GM19238 (cell line): Measurements from ENCODE around the gene PRUNE2.

Experiments used
- DNase-seq: peaks from one replicate; pipeline ENCODE4 v3.0.0; 2011; ENCODE audit warnings: low spot score; ENCODE audit not compliant: insufficient read length

The PRUNE2 gene

GRCh38 chr9:76628155-76628554 lies 277.8 kb downstream of the PRUNE2 start:
- no peak for DNase-seq

DNA sequence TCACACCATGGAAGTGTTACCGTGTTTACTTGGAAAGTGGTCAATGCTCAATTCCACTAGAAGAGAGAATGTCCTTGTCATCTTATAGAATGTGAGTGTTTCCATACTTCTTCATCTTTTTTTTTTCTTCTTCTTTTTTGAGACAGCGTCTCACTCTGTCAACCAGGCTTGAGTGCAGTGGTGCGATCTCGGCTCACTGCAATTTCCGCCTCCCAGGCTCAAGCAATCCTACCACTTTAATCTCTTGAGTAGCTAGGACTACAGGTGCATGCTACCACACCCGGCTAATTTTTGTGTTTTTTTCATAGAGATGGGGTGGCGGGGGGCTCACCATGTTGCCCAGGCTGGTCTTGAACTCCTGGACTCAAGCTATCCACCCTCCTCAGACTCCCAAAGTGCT lies 278.9 kb downstream of the PRUNE2 start:
- no peak for DNase-seq

GRCh38 chr9:76626141-76626540 lies 279.8 kb downstream of the PRUNE2 start:
- DNase-seq: no peak

GRCh38 chr9:76624391-76625048 lies 281.4 kb downstream of the PRUNE2 start:
- no peak for DNase-seq

DNA sequence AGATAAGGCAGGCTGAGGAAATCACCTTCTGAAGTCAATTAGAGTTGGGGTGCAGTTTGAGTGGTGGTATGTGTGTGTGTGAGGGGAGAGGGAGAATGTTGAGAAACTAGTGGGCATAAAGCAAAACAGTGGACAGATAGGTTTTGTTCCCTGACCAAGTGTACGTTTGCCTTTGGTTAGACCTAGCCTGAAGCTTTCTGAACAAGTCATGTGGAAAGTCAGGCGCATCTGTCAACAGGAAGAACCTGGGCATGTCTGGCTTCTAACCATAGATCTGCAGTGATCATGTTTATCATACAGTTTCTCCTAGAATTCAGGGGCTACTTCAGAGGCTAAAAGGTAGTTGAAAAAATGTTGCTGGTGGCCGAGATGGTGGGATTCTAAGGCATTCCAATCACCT lies 284.9 kb downstream of the PRUNE2 start:
- DNase-seq: no peak

DNA sequence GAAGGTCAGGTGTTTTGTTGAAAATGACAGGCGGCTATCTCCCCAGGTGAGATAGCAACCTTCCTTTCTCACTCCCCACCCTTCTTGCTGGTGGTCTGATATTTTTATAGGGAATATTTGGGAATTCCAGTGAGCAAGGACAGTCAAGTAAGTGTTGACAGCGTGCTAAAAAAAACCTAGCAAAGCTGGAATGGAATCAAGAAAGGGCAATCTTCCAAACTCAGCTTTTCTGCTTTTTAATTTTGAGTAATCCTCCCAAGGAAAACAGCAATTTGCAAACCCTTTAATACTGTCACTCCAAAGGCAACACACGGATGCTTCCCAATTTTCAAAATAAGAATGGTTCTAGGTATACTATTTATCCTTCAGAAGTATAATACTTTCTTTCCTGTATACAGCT lies 285.3 kb downstream of the PRUNE2 start:
- no peak for DNase-seq

DNA sequence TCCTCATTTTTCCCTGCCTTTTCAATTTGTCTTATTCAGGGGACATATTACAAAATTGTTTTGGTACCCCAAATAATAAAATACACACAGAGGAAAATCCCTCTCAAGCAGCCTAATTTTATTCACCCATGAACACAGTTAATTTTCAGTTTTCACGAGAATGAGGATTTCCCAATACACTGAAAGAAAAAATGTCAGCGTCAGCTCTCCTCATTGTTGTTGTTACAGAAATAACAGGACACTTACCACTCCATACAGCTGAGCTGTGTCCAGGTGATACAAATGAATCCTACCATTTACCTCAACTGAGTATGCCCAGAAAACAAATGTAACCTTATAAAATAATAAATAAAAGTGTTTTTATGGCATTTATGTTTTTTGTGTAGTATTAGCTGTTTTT lies 286.3 kb downstream of the PRUNE2 start:
- no peak for DNase-seq

- DNase-seq: no peak
These were observed 286.7 kb downstream of the PRUNE2 start for GRCh38 chr9:76619197-76619596.

DNA sequence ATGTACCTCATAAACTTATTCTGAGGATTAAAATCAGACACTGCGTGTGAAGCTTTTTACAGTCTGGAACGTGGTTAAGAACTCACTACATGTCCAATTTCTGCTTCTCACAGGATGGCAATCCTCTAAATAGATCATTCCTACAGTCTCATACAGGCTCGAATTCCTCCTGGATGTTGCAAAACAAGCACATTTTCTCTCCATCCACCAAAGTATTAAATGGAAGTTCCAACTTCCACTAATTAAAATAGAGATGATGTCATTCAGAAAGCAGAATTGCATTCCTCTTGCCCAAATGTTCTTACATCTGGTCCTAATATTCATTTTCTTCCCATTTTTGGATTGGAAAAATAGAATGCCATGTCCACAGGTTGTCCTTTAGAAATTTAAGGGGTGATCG lies 287.2 kb downstream of the PRUNE2 start:
- DNase-seq: no peak

GRCh38 chr9:76617497-76618175 lies 288.3 kb downstream of the PRUNE2 start:
- DNase-seq: no peak

- no peak for DNase-seq
These were observed 289.1 kb downstream of the PRUNE2 start for GRCh38 chr9:76616780-76617179.

DNA sequence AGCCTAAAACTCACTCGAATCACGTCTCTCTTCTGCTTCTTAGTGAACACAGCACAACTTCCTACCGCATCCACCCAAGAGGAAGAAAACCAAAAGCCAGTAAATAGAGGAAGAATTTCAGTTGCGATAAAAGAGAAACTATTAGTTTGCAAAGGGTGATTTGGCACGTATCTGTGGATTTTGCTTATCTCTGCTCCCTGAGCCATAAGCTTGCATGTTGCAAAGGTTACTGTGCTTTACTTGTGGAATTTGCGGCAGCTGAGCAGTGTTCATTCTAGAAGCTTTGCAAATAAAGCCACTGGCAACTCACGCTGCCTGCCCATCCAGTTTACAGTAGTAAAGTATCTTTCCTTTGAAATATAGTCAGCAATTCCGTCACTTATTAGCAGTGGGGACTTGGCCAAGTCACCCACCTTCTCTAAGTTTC lies 290.7 kb downstream of the PRUNE2 start:
- DNase-seq: no peak

GRCh38 chr9:76613974-76614373 lies 291.9 kb downstream of the PRUNE2 start:
- no peak for DNase-seq

GRCh38 chr9:76613150-76613781 lies 292.6 kb downstream of the PRUNE2 start:
- DNase-seq: no peak

DNA sequence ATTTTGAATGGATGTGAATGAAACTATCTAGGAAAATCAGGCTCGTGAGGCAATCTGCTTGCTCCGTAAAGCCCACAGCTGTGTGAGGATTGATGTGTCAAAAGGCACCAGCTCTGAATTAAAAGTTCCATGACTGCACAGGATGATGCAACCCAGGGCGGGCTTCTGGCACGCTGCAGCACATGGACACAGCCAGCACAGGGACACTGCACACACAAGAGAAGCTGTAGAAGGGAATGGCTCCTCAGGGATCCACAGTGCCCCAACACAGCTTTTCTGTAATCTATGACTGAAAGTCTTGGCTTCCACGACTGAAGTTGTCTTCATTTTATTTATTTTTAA lies 295.9 kb downstream of the PRUNE2 start:
- DNase-seq: no peak

- no peak for DNase-seq
These were observed 296.5 kb downstream of the PRUNE2 start for GRCh38 chr9:76609285-76610010.

DNA sequence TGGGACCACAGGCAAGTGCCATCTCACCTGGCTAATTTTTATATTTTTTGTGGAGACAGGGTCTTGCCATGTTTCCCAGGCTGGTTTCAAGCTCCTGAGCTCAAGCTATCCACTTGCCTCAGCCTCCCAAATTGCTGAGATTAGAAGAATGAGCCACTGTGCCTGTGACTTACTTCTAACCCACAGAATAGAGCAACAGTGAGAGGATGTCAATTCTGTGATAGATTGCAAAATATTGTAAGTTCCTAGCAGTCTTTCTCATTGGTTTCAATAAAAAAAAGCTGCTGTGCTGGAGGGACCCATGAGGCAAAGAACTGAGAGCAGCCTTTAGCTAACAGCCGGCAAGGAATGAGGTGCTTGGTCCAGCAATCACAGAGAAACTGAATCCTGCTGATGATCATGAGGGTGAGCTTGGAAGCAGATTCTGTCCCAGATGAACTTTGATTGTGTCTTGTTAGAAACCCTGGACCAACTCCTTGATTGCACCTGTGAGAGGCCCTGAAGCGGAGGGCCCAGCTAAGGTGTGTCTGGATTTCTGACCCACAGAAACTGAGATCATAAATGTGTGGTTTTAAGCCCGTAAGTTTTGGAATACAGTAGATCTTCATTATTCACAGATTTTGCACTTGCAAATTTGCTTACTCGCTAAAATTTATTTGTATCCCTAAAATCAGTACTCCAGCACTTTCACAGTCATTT lies 297.2 kb downstream of the PRUNE2 start:
- no peak for DNase-seq

DNA sequence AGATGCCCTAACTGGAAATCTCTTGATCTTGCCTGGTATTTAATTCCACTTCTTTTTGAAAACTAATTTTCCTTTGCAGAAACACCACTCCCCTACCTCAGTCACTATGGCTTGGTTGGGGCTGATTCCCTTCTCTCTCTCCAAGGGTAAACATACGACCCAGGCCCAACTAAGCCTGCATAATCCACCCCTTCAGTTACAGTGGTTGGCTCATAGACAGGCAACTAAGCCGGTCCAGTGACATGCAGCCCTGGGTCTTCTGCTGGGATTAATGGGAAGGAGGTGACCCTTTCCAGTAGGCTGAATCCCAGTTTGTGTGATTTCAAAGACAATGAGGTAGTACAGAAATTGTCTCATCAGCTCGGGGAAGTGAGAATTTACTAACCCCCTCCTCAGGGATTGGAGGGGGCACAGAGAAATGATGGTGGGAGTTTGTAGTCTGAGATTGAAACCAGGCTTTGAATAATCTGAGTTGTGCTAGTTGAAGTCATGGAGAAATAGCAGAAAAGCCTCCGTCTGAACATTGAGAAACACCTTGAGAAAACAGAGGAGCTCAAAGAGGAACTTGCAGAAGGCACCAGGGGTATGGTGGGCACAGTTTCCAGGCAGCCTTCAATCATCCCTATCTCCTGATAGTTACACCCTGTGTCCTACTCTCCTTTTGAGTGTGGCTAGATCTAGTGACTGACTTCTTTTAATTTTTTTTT lies 298.0 kb downstream of the PRUNE2 start:
- DNase-seq: no peak

- no peak for DNase-seq
These were observed 300.5 kb downstream of the PRUNE2 start for GRCh38 chr9:76605321-76605900.

GRCh38 chr9:76603931-76604570 lies 301.9 kb downstream of the PRUNE2 start:
- no peak for DNase-seq
